Suprapubic skin (tissue), 4 donors: ENCODE results near the gene HIRIP3. TPM values are rescaled to one million over a fixed set of nuclear protein-coding genes. Genes with fewer than 3 reads are reported as not detected.
"Not testable (repeated sequence)": the region's sequence is repeated elsewhere in the genome, so short reads cannot be mapped to it uniquely, and the experiment has no call there.

Experiments
- DNase-seq, 2 donors: peaks; one replicate each; pipeline ENCODE4 v3.0.0-alpha.2; 2019; ENCODE audit warnings: low spot score in 2 of 2
- H3K27ac ChIP-seq: fragments of 200-600 bp; sonication (generic); one replicate; pipeline ENCODE4 v1.5.1; 2019
- H3K27me3 ChIP-seq: fragments of 200-600 bp; sonication (generic); one replicate; pipeline ENCODE4 v1.5.1; 2019
- H3K36me3 ChIP-seq: fragments of 200-600 bp; sonication (generic); one replicate; pipeline ENCODE4 v1.5.1; 2019
- H3K4me1 ChIP-seq: fragments of 200-600 bp; sonication (generic); one replicate; pipeline ENCODE4 v1.5.1; 2019
- H3K4me3 ChIP-seq: fragments of 200-600 bp; sonication (generic); one replicate; pipeline ENCODE4 v1.5.1; 2019; ENCODE audit warnings: mild to moderate bottlenecking
- H3K9me3 ChIP-seq: fragments of 200-600 bp; sonication (generic); one replicate; pipeline ENCODE4 v1.5.1; 2019
- CTCF ChIP-seq, 2 donors: fragments of 200-600 bp in 1 of 2; fragments of 450-650 bp in 1 of 2; sonication (generic) in 1 of 2; IDR thresholded peaks; one replicate each; pipeline ENCODE4 v1.5.1; 2016 to 2019; ENCODE audit warnings: antibody characterized with exemption in 2 of 2, mild to moderate bottlenecking in 1 of 2, moderate library complexity in 1 of 2
- EP300 ChIP-seq: sonication (generic); formaldehyde crosslinking; IDR thresholded peaks from one replicate; pipeline ENCODE4 v1.6.1; 2017; ENCODE audit warnings: antibody characterized with exemption
- POLR2A ChIP-seq, 2 donors: fragments of 450-650 bp; IDR thresholded peaks; one replicate each; pipeline ENCODE4 v1.6.1; 2017; ENCODE audit warnings: antibody characterized with exemption in 2 of 2, mild to moderate bottlenecking in 2 of 2, moderate library complexity in 2 of 2
- POLR2AphosphoS5 ChIP-seq, 3 donors: sonication (generic); formaldehyde crosslinking; IDR thresholded peaks; one replicate each; pipeline ENCODE4 v1.6.1; 2017; ENCODE audit warnings: antibody characterized with exemption in 3 of 3
- WGBS: methylation state at CpG from one replicate; pipeline ENCODE4 v1.1.5; 2018; 5-methylcytosine and 5-hydroxymethylcytosine counted together
- total RNA-seq, 4 donors: library from RNA; depleted of rRNA; stranded (reverse); fragments of >200 nt; gene quantifications; one replicate each; pipeline ENCODE4 v1.1.0, GENCODE V29; 2016

HIRIP3 gene
- total RNA-seq, 4 donors from 2014 or later: 14.6 to 29.3 (median 21.7) TPM

GRCh38 chr16:30016555-30017276 is 21.3 kb upstream of the HIRIP3 start:
- H3K4me3 ChIP-seq: no peak overlapping the region
- no peak overlapping the region for H3K27ac ChIP-seq
- H3K4me1 ChIP-seq: peaks cover 11% of the 10 kb centered on the region
- no peak for DNase-seq
- no peaks in the 10 kb centered on the region for H3K36me3 ChIP-seq
- TF ChIP-seq POLR2AphosphoS5 (IDR thresholded peaks at IDR 0.05) (no peak), POLR2A (IDR thresholded peaks at IDR 0.05) (no peak), CTCF (IDR thresholded peaks at IDR 0.05) (no peak), EP300 (no peak)
- 78% methylated on average over 8 of the region's 8 CpGs for WGBS
- no peaks in the 10 kb centered on the region for H3K9me3 ChIP-seq
- H3K27me3 ChIP-seq: peaks cover 7% of the 10 kb centered on the region

- DNase-seq, H3K27ac ChIP-seq, H3K4me3 ChIP-seq, H3K9me3 ChIP-seq, H3K36me3 ChIP-seq: not testable (repeated sequence)
- H3K27me3 ChIP-seq: peaks cover 20% of the 10 kb centered on the region
- WGBS: 91% methylated on average over 7 of the region's 7 CpGs
- H3K4me1 ChIP-seq: peaks cover 15% of the 10 kb centered on the region
Measured at GRCh38 chr16:30015450-30015849, 20.0 kb upstream of the HIRIP3 start.

GRCh38 chr16:30012598-30012997 is 17.2 kb upstream of the HIRIP3 start:
- TF ChIP-seq CTCF (IDR thresholded peaks at IDR 0.05): peak in 1 of 2 donors; percentile 4
- 81% methylated on average over 14 of the region's 14 CpGs for WGBS

GRCh38 chr16:30011714-30012504 is 16.5 kb upstream of the HIRIP3 start:
- WGBS: 21% methylated on average over 22 of the region's 31 CpGs
- Histone ChIP-seq H3K4me1 (peaks cover 25% of the 10 kb centered on the region), H3K27me3 (peaks cover 40% of the 10 kb centered on the region), H3K9me3 (no peaks in the 10 kb centered on the region), H3K36me3 (no peaks in the 10 kb centered on the region), H3K4me3 (peak overlapping the region; percentile 58), H3K27ac (no peak overlapping the region)
- TF ChIP-seq POLR2A (IDR thresholded peaks at IDR 0.05) (no peak), EP300 (no peak), POLR2AphosphoS5 (IDR thresholded peaks at IDR 0.05) (no peak), CTCF (IDR thresholded peaks at IDR 0.05) (no peak)
- DNase-seq: no peak

More at GRCh38 chr16:30012598-30012997, 17.2 kb upstream of the HIRIP3 start:
- not testable (repeated sequence) for H3K36me3 ChIP-seq, H3K9me3 ChIP-seq, H3K27ac ChIP-seq, H3K4me3 ChIP-seq, DNase-seq
- H3K4me1 ChIP-seq: peaks cover 25% of the 10 kb centered on the region
- H3K27me3 ChIP-seq: peaks cover 40% of the 10 kb centered on the region

GRCh38 chr16:30010844-30011713 is 15.7 kb upstream of the HIRIP3 start, which contains the start of gene DOC2A:
Gene DOC2A, minus strand, starts transcription at chr16:30011027. Its CDS starts 805 bp downstream, at chr16:30010222.
- peaks cover 40% of the 10 kb centered on the region for H3K27me3 ChIP-seq
- no peak for TF ChIP-seq POLR2AphosphoS5 (IDR thresholded peaks at IDR 0.05)
- TF ChIP-seq EP300: no peak
- no peak for TF ChIP-seq CTCF (IDR thresholded peaks at IDR 0.05)
- no peak for TF ChIP-seq POLR2A (IDR thresholded peaks at IDR 0.05)
- H3K4me1 ChIP-seq: peaks cover 25% of the 10 kb centered on the region
- peak within 1 kb of the TSS; percentile 58 for H3K4me3 ChIP-seq
- no peaks in the 10 kb centered on the region for H3K9me3 ChIP-seq
- H3K27ac ChIP-seq: no peak within 1 kb of the TSS
- DNase-seq: no peak
- 0% methylated on average over 21 of the region's 99 CpGs for WGBS
- no peaks in the 10 kb centered on the region for H3K36me3 ChIP-seq
